AG04449 (cell line): Measurements from ENCODE around the gene C4BPA.

ENCODE experiments used
- CTCF ChIA-PET: fragments of 350-600 bp; formaldehyde crosslinking; extraction: SDS; loops from one replicate; lab custom pipeline; 2021; ENCODE audit warnings: antibody characterized with exemption; lab: Yijun Ruan, JAX
- POLR2A ChIA-PET: fragments of 400-600, 350-600 bp; formaldehyde crosslinking; extraction: SDS; loops from one replicate; lab custom pipeline; 2020; ENCODE audit warnings: antibody characterized with exemption, inconsistent platforms; lab: Yijun Ruan, JAX
- DNase-seq: peaks from one replicate; pipeline ENCODE4 v3.0.0-alpha.2; 2010; ENCODE audit warnings: low read depth, low spot score
- H3K4me3 ChIP-seq: 2 replicates; pipeline ENCODE4 v1.5.1; 2011; ENCODE audit warnings: low read depth, mild to moderate bottlenecking, control low read depth, low read length
- TF ChIP-seq, protein P1 (sequence below): IDR thresholded peaks from one replicate; pipeline ENCODE4 v1.5.1; 2011; ENCODE audit warnings: mild to moderate bottlenecking, moderate library complexity, low read length, control low read depth, inconsistent platforms; ENCODE audit not compliant: insufficient read depth; ENCODE audit errors: missing control alignments

Gene C4BPA

GRCh38 chr1:207134581-207134980 lies 30.5 kb downstream of the C4BPA start:
- H3K4me3 ChIP-seq: no peak overlapping the region
- TF ChIP-seq, protein P1, sequence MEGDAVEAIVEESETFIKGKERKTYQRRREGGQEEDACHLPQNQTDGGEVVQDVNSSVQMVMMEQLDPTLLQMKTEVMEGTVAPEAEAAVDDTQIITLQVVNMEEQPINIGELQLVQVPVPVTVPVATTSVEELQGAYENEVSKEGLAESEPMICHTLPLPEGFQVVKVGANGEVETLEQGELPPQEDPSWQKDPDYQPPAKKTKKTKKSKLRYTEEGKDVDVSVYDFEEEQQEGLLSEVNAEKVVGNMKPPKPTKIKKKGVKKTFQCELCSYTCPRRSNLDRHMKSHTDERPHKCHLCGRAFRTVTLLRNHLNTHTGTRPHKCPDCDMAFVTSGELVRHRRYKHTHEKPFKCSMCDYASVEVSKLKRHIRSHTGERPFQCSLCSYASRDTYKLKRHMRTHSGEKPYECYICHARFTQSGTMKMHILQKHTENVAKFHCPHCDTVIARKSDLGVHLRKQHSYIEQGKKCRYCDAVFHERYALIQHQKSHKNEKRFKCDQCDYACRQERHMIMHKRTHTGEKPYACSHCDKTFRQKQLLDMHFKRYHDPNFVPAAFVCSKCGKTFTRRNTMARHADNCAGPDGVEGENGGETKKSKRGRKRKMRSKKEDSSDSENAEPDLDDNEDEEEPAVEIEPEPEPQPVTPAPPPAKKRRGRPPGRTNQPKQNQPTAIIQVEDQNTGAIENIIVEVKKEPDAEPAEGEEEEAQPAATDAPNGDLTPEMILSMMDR: no peak
- no peak for DNase-seq
- ChIA-PET CTCF (no interaction called here), POLR2A (no interaction called here)

- POLR2A ChIA-PET: no interaction called here
- DNase-seq: no peak
- CTCF ChIA-PET: interaction anchor here (1.1 kb wide), 1 partner anchor 10 kb away, joined by 4 read pairs; no protein-coding TSS in a partner anchor
- H3K4me3 ChIP-seq: no peak overlapping the region
- TF ChIP-seq, protein P1: no peak
Measured at GRCh38 chr1:207139616-207140015, 35.6 kb downstream of the C4BPA start.

GRCh38 chr1:207140536-207140935 lies 36.5 kb downstream of the C4BPA start:
- no peak overlapping the region for H3K4me3 ChIP-seq
- CTCF ChIA-PET: interaction anchor here (0.8 to 1.1 kb wide), 2 partner anchors 11 to 264 kb away, joined by 3 to 4 read pairs; no protein-coding TSS in a partner anchor
- DNase-seq: no peak
- POLR2A ChIA-PET: no interaction called here
- TF ChIP-seq, protein P1: no peak

- DNase-seq: no peak
- TF ChIP-seq, protein P1: no peak
- ChIA-PET CTCF (no interaction called here), POLR2A (no interaction called here)
- no peak overlapping the region for H3K4me3 ChIP-seq
Measured at GRCh38 chr1:207145401-207146058, 41.5 kb downstream of the C4BPA start.

DNA sequence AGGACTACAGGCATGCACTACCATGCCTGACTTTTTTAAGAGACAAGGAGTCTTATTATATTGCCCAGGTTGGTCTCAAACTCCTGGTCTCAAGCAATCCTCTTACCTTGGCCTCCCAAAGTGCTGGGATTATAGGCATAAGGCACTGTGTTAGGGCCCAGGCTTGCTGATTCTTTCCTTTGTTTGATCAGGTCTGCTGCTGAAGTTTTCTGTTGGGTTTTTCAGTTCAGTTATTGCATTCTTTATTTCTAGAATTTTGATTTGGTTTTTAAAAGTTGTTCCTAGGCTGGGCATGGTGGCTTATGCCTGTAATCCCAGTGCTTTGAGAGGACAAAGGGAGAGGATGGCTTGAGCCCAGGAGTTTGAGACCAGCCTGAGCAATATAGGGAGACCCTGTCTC lies 47.9 kb downstream of the C4BPA start:
- ChIA-PET CTCF (interaction anchor here (0.7 kb wide), 1 partner anchor 348 kb away, joined by 3 read pairs; no protein-coding TSS in a partner anchor), POLR2A (no interaction called here)
- TF ChIP-seq, protein P1: no peak
- DNase-seq: no peak
- H3K4me3 ChIP-seq: no peak overlapping the region

DNA sequence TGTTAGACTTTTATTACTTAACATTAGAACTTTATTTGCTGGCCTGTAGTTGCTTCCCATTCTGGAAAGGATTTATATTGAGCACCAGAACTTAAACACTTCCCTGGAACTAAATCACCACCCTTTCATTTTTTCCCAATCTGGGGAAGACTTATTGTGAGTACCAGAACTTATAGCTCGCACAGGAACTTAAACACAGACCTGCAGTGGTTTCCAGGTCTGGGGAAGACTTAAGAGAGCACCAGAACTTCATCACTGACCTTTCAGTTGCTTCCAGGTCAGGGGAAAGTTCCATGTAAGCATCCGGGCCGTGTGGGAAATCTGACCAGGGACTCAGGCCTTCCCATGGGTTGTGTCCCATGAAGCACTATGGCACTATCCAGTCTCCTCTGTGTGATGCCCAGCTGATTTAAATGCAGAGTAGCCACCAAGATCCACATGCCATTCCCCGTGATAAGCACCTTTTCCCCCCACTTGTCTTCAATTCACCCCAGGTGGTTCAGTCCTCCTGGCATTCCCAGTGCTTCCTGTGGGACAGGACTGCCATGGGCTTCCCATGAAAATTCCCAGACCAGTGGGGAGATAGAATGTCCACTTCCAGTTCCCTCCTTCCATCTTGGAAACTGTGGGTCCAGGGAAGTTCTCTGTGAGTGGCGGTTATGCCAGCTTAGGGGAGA lies 48.9 kb downstream of the C4BPA start:
- no peak for DNase-seq
- H3K4me3 ChIP-seq: no peak overlapping the region
- TF ChIP-seq, protein P1: no peak
- POLR2A ChIA-PET: no interaction called here
- CTCF ChIA-PET: interaction anchor here (0.7 kb wide), 1 partner anchor 347 kb away, joined by 3 read pairs; no protein-coding TSS in a partner anchor
